Caco-2 (cell line): Measurements from ENCODE around the gene RPS16. TPM values are rescaled to one million over a fixed set of nuclear protein-coding genes. Genes with fewer than 3 reads are reported as not detected.
"Not testable (repeated sequence)": the region's sequence is repeated elsewhere in the genome, so short reads cannot be mapped to it uniquely, and the experiment has no call there.

Experiments
- BruUV-seq: library from RNA; stranded (reverse); fragments of 400-500 nt; replicated peaks from 2 replicates; lab custom pipeline; 2021; lab: Mats Ljungman, UMichigan
- CTCF ChIA-PET: fragments of 300-600 bp; sonication (Branson Sonifier 250); formaldehyde crosslinking; loops from one replicate; lab custom pipeline; 2022; ENCODE audit warnings: antibody characterized with exemption; lab: Charles Lee
- POLR2A ChIA-PET: fragments of 300-600 bp; sonication (Branson Sonifier 250); formaldehyde crosslinking; loops from one replicate; lab custom pipeline; 2022; ENCODE audit warnings: antibody characterized with exemption; lab: Charles Lee
- DNase-seq, 2 experiments: peaks; one replicate each; pipeline versions ENCODE4 v3.0.0 to v3.0.0-alpha.2; 2020 to 2022
- H3K27me3 ChIP-seq: replicated peaks from 2 replicates; pipeline ENCODE4 v1.6.0; 2011; ENCODE audit warnings: low read length; ENCODE audit not compliant: control insufficient read depth, insufficient read depth
- H3K36me3 ChIP-seq: 2 replicates; pipeline ENCODE4 v1.5.1; 2011; ENCODE audit warnings: low read length; ENCODE audit not compliant: control insufficient read depth, insufficient read depth
- H3K4me1 ChIP-seq: fragments of 250-450 bp; sonication (Bioruptor Pico); 2 replicates; pipeline ENCODE4 v1.5.1; 2020; ENCODE audit warnings: mild to moderate bottlenecking
- H3K4me3 ChIP-seq: 2 replicates; pipeline ENCODE4 v1.5.1; 2011; ENCODE audit warnings: low read depth, mild to moderate bottlenecking, control low read depth, low read length
- H3K9me3 ChIP-seq: fragments of 250-450 bp; sonication (Bioruptor Pico); 2 replicates; pipeline ENCODE4 v1.5.1; 2020; ENCODE audit warnings: mild to moderate bottlenecking, moderate library complexity
- H3K27ac Mint-ChIP-seq: one replicate; pipeline ENCODE4 v1.8.0; 2022; ENCODE audit warnings: mixed read lengths; ENCODE audit not compliant: unreplicated experiment
- H3K27me3 Mint-ChIP-seq: one replicate; pipeline ENCODE4 v1.8.0; 2022; ENCODE audit warnings: mixed read lengths; ENCODE audit not compliant: insufficient read depth, unreplicated experiment
- H3K36me3 Mint-ChIP-seq: one replicate; pipeline ENCODE4 v1.8.0; 2022; ENCODE audit warnings: mild to moderate bottlenecking, mixed read lengths; ENCODE audit not compliant: insufficient read depth, unreplicated experiment
- H3K4me1 Mint-ChIP-seq: one replicate; pipeline ENCODE4 v1.8.0; 2022; ENCODE audit warnings: low read depth, mixed read lengths; ENCODE audit not compliant: unreplicated experiment
- H3K4me3 Mint-ChIP-seq: one replicate; pipeline ENCODE4 v1.8.0; 2022; ENCODE audit warnings: mild to moderate bottlenecking, moderate library complexity, mixed read lengths; ENCODE audit not compliant: unreplicated experiment
- H3K9me3 Mint-ChIP-seq: one replicate; pipeline ENCODE4 v1.8.0; 2022; ENCODE audit warnings: mixed read lengths; ENCODE audit not compliant: unreplicated experiment
- intact Hi-C: fragments of 100-400 bp; cut with micrococcal nuclease; formaldehyde crosslinking; loops from one replicate; pipeline ENCODE4 v1.10.0; 2022; ENCODE audit not compliant: unreplicated experiment
- total RNA-seq: library from RNA; stranded (reverse); gene quantifications from 2 replicates; pipeline ENCODE4 v1.2.3, GENCODE V29; 2022
- TF ChIP-seq, protein P1 (sequence below), 2 experiments: fragments of 200-600 bp in 1 of 2; IDR thresholded peaks; 1 replicate in 1 of 2; 2 replicates in 1 of 2; pipeline versions ENCODE4 v1.5.1 to v1.8.0; 2011 to 2022; ENCODE audit warnings: antibody characterized with exemption in 1 of 2, control low read depth in 1 of 2, inconsistent platforms in 1 of 2, low read depth in 1 of 2, low read length in 1 of 2, mild to moderate bottlenecking in 1 of 2, moderate library complexity in 1 of 2; ENCODE audit not compliant: insufficient read depth in 1 of 2, severe bottlenecking in 1 of 2, unreplicated experiment in 1 of 2

RPS16 gene
- total RNA-seq, 1 experiment from 2014 or later: 2,801 TPM

DNA sequence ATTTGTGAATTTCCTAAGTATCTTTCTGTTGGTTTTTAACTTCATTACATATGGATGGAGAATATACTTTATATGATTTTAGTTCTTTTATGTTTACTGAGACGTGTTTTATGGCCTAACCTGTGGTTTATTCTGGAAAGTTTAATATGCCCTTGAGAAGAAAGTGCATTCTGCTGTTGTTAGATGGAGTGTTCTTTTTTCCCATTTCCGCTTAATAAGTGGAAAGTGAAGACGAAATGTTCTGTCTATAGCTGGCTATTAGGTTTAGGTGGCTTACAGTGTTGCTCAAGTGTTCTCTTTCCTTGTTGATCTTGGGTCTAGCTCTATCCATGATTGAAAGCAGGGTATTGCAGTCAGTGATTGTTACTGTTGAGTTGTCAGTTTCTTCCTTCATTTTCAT is 27.7 kb upstream of the RPS16 start:
- TF ChIP-seq, protein P1, sequence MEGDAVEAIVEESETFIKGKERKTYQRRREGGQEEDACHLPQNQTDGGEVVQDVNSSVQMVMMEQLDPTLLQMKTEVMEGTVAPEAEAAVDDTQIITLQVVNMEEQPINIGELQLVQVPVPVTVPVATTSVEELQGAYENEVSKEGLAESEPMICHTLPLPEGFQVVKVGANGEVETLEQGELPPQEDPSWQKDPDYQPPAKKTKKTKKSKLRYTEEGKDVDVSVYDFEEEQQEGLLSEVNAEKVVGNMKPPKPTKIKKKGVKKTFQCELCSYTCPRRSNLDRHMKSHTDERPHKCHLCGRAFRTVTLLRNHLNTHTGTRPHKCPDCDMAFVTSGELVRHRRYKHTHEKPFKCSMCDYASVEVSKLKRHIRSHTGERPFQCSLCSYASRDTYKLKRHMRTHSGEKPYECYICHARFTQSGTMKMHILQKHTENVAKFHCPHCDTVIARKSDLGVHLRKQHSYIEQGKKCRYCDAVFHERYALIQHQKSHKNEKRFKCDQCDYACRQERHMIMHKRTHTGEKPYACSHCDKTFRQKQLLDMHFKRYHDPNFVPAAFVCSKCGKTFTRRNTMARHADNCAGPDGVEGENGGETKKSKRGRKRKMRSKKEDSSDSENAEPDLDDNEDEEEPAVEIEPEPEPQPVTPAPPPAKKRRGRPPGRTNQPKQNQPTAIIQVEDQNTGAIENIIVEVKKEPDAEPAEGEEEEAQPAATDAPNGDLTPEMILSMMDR (IDR thresholded peaks at IDR 0.05; ENCODE audit: insufficient read depth in 1 of 2, low read depth in 1 of 2, low read length in 1 of 2, severe bottlenecking in 1 of 2, unreplicated experiment in 1 of 2): no peak
- DNase-seq: no peak
- Mint-ChIP-seq H3K27ac (no peak overlapping the region), H3K4me3 (no peak overlapping the region), H3K36me3 (peaks cover 91% of the 10 kb centered on the region), H3K9me3 (no peaks in the 10 kb centered on the region), H3K27me3 (no peaks in the 10 kb centered on the region), H3K4me1 (no peaks in the 10 kb centered on the region)
- Histone ChIP-seq H3K36me3 (peaks cover 6% of the 10 kb centered on the region), H3K4me1 (no peaks in the 10 kb centered on the region), H3K9me3 (no peaks in the 10 kb centered on the region), H3K4me3 (no peak overlapping the region), H3K27me3 (no peaks in the 10 kb centered on the region)
- ChIA-PET POLR2A (no interaction called here), CTCF (no interaction called here)
- intact Hi-C loops: no loop called here
- no TSS peak for BruUV-seq

- H3K36me3 Mint-ChIP-seq: peaks cover 71% of the 10 kb centered on the region
- H3K27me3 ChIP-seq, DNase-seq, H3K27ac Mint-ChIP-seq, H3K27me3 Mint-ChIP-seq, H3K4me3 Mint-ChIP-seq, POLR2A ChIA-PET, H3K36me3 ChIP-seq, BruUV-seq, intact Hi-C loops, CTCF ChIA-PET, H3K4me1 ChIP-seq, H3K9me3 ChIP-seq, H3K4me3 ChIP-seq, H3K9me3 Mint-ChIP-seq: not testable (repeated sequence)
- peaks cover 15% of the 10 kb centered on the region for H3K4me1 Mint-ChIP-seq
These were observed 15.5 kb upstream of the RPS16 start for GRCh38 chr19:39451257-39451656.

GRCh38 chr19:39449116-39449797 is 13.5 kb upstream of the RPS16 start:
- H3K4me1 Mint-ChIP-seq: peaks cover 18% of the 10 kb centered on the region
- POLR2A ChIA-PET: no interaction called here
- no peak for DNase-seq
- no peaks in the 10 kb centered on the region for H3K9me3 Mint-ChIP-seq
- CTCF ChIA-PET: interaction anchor here (0.6 to 0.7 kb wide), 2 partner anchors 25 kb away, joined by 3 read pairs; no protein-coding TSS in a partner anchor
- H3K36me3 Mint-ChIP-seq: peaks cover 74% of the 10 kb centered on the region
- H3K4me3 Mint-ChIP-seq: no peak overlapping the region
- intact Hi-C loops: no loop called here
- no peaks in the 10 kb centered on the region for H3K9me3 ChIP-seq
- TF ChIP-seq, protein P1 (IDR thresholded peaks at IDR 0.05; ENCODE audit: insufficient read depth in 1 of 2, low read depth in 1 of 2, low read length in 1 of 2, severe bottlenecking in 1 of 2, unreplicated experiment in 1 of 2): no peak
- no peaks in the 10 kb centered on the region for H3K27me3 ChIP-seq
- peaks cover 8% of the 10 kb centered on the region for H3K4me1 ChIP-seq
- BruUV-seq: no TSS peak
- no peaks in the 10 kb centered on the region for H3K27me3 Mint-ChIP-seq
- H3K4me3 ChIP-seq: no peak overlapping the region
- peak overlapping the region; percentile 61 for H3K27ac Mint-ChIP-seq
- H3K36me3 ChIP-seq: peaks cover 3% of the 10 kb centered on the region
